PC-3 (cell line): Measurements from ENCODE around the gene GJB5. TPM values are rescaled to one million over a fixed set of nuclear protein-coding genes. Genes with fewer than 3 reads are reported as not detected.

Experiments used
- ATAC-seq: fragments of 200-7000 bp; cut with Tn5 transposase; 2 replicates; pipeline ENCODE4 v1.9.1; 2020; ENCODE audit warnings: mild to moderate bottlenecking, moderate library complexity
- BruUV-seq: library from RNA; stranded (reverse); fragments of 400-500 nt; replicated peaks from 2 replicates; lab custom pipeline; 2021; lab: Mats Ljungman, UMichigan
- CTCF ChIA-PET: fragments of 300-600 bp; sonication (Branson Sonifier 250); formaldehyde crosslinking; loops from one replicate; lab custom pipeline; 2022; ENCODE audit warnings: antibody characterized with exemption; lab: Charles Lee
- POLR2A ChIA-PET: fragments of 300-600 bp; sonication (Branson Sonifier 250); formaldehyde crosslinking; loops from one replicate; lab custom pipeline; 2022; ENCODE audit warnings: antibody characterized with exemption; ENCODE audit not compliant: unreplicated experiment; lab: Charles Lee
- DNase-seq: peaks from one replicate; pipeline ENCODE4 v3.0.0-alpha.2; 2015
- H2AFZ ChIP-seq: fragments of 300-600 bp; sonication (generic); 2 replicates; pipeline ENCODE4 v1.6.0; 2016; ENCODE audit warnings: antibody characterized with exemption, low read length
- H3F3A ChIP-seq: fragments of 300-600 bp; sonication (generic); one replicate; pipeline ENCODE4 v1.6.0; 2017; ENCODE audit warnings: antibody characterized with exemption, low read length, control low read depth, mild to moderate bottlenecking; ENCODE audit not compliant: unreplicated experiment
- H3K27ac ChIP-seq: fragments of 300-600 bp; sonication (generic); 2 replicates; pipeline ENCODE4 v1.5.1; 2016; ENCODE audit warnings: mild to moderate bottlenecking, low read length
- H3K27me3 ChIP-seq: fragments of 300-600 bp; sonication (generic); 2 replicates; pipeline ENCODE4 v1.6.1; 2016; ENCODE audit warnings: low read length, mixed read lengths
- H3K36me3 ChIP-seq: fragments of 300-600 bp; sonication (generic); 2 replicates; pipeline ENCODE4 v1.6.1; 2016; ENCODE audit warnings: low read depth, mixed run types, low read length, mixed read lengths
- H3K4me1 ChIP-seq: fragments of 300-600 bp; sonication (generic); 2 replicates; pipeline ENCODE4 v1.5.1; 2016; ENCODE audit warnings: low read length; ENCODE audit not compliant: insufficient read depth
- H3K4me2 ChIP-seq: fragments of 300-600 bp; sonication (generic); 2 replicates; pipeline ENCODE4 v1.6.0; 2016; ENCODE audit warnings: low read length
- H3K4me3 ChIP-seq: fragments of 300-600 bp; sonication (generic); 2 replicates; pipeline ENCODE4 v1.5.1; 2016; ENCODE audit warnings: mild to moderate bottlenecking, low read length, mixed read lengths
- H3K79me2 ChIP-seq: fragments of 300-600 bp; sonication (generic); 2 replicates; pipeline ENCODE4 v1.6.1; 2017; ENCODE audit warnings: low read length, mixed read lengths
- H3K9ac ChIP-seq: fragments of 300-600 bp; sonication (generic); 2 replicates; pipeline ENCODE4 v1.6.0; 2016; ENCODE audit warnings: mild to moderate bottlenecking, low read length
- H3K9me2 ChIP-seq: fragments of 300-600 bp; sonication (generic); replicated peaks from 2 replicates; pipeline ENCODE4 v1.6.1; 2016; ENCODE audit warnings: mixed run types, low read length, mixed read lengths
- H3K9me3 ChIP-seq: fragments of 300-600 bp; sonication (generic); 2 replicates; pipeline ENCODE4 v1.6.1; 2016; ENCODE audit warnings: low read length, mixed read lengths
- H4K20me1 ChIP-seq: fragments of 300-600 bp; sonication (generic); 2 replicates; pipeline ENCODE4 v1.6.1; 2016; ENCODE audit warnings: low read length, mixed read lengths
- EZH2 ChIP-seq: fragments of 300-600 bp; sonication (generic); IDR thresholded peaks from one replicate; pipeline ENCODE4 v1.6.1; 2017; ENCODE audit warnings: antibody characterized with exemption, mild to moderate bottlenecking, low read length; ENCODE audit not compliant: unreplicated experiment
- EZH2phosphoT487 ChIP-seq: fragments of 300-600 bp; sonication (generic); IDR thresholded peaks from 2 replicates; pipeline ENCODE4 v1.6.1; 2018; ENCODE audit warnings: mild to moderate bottlenecking, antibody characterized with exemption, low read length, borderline replicate concordance
- intact Hi-C: fragments of 100-400 bp; cut with micrococcal nuclease; formaldehyde crosslinking; loops from 2 replicates; pipeline ENCODE4 v1.9.0; 2023
- total RNA-seq: library from RNA; depleted of rRNA; stranded (reverse); fragments of >200 nt; gene quantifications from 2 replicates; pipeline ENCODE4 v1.2.3, GENCODE V29; 2014
- TF ChIP-seq, protein P1 (sequence below): fragments of 300-600 bp; sonication (generic); conservative IDR thresholded peaks from 2 replicates; pipeline ENCODE4 v1.5.1; 2017; ENCODE audit warnings: antibody characterized with exemption, low read depth, mild to moderate bottlenecking, low read length

The GJB5 gene
- total RNA-seq, 1 experiment from 2014 or later, result 7.2 TPM

DNA sequence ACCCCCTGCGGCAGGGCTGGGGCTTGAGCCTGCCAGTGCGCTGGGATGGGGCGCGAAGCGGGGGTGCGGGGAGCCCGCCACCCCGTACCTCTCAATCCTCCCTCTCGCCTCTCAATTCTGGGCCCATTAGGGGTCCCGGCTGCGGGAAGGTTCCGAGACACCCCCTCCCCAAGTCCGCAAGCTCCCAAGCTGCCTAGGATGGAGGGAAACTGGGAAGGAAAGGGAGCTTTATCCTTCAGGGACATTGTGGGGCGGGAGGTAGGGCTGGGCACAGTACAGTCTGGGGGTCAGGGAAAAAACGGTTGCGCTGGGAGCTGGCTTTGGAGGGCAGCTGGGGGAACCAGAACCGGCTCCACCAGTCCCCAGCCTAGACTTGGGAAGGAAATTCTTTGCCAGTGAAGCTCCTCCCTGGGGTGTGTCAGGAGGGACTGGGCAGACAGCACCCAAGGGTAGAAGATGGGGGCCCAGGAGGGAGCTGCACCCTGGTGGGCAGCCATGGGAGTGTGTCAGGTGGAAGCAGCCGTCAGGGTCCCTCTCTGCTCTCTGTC is 27.1 kb downstream of the GJB5 start:
- H3K4me3 ChIP-seq, result peak overlapping the region; percentile 96
- ChIA-PET POLR2A (interaction anchor here (0.6 to 1.0 kb wide), 3 partner anchors 19 to 1445 kb away, joined by 3 to 5 read pairs (median 3); no protein-coding TSS in a partner anchor), CTCF (interaction anchor here (0.8 to 1.1 kb wide), 2 partner anchors 39 to 71 kb away, joined by 4 to 7 read pairs; no protein-coding TSS in a partner anchor)
- TSS peak; percentile 52 for BruUV-seq
- intact Hi-C loops, result no loop called here
- no peaks in the 10 kb centered on the region for H3K27me3 ChIP-seq
- H3K36me3 ChIP-seq, result peaks cover 27% of the 10 kb centered on the region
- peak overlapping the region; percentile 94 for H3K27ac ChIP-seq
- no peaks in the 10 kb centered on the region for H3K9me2 ChIP-seq
- peak overlapping the region; percentile 74 for H2AFZ ChIP-seq
- peak overlapping the region; percentile 93 for H3K9ac ChIP-seq
- peaks cover 59% of the 10 kb centered on the region for H3K79me2 ChIP-seq
- H3K9me3 ChIP-seq, result no peaks in the 10 kb centered on the region
- DNase-seq, result peak; percentile 86
- peak overlapping the region; percentile 98 for H3K4me2 ChIP-seq
- H3F3A ChIP-seq, result no peaks in the 10 kb centered on the region
- ATAC-seq, result peak; percentile 26
- H4K20me1 ChIP-seq, result 0 out of 2 replicates have a peak, but pooled peaks cover 6% of the 10 kb centered on the region
- H3K4me1 ChIP-seq, result peaks cover 76% of the 10 kb centered on the region
- TF ChIP-seq, protein P1, sequence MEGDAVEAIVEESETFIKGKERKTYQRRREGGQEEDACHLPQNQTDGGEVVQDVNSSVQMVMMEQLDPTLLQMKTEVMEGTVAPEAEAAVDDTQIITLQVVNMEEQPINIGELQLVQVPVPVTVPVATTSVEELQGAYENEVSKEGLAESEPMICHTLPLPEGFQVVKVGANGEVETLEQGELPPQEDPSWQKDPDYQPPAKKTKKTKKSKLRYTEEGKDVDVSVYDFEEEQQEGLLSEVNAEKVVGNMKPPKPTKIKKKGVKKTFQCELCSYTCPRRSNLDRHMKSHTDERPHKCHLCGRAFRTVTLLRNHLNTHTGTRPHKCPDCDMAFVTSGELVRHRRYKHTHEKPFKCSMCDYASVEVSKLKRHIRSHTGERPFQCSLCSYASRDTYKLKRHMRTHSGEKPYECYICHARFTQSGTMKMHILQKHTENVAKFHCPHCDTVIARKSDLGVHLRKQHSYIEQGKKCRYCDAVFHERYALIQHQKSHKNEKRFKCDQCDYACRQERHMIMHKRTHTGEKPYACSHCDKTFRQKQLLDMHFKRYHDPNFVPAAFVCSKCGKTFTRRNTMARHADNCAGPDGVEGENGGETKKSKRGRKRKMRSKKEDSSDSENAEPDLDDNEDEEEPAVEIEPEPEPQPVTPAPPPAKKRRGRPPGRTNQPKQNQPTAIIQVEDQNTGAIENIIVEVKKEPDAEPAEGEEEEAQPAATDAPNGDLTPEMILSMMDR, result peak; percentile 5; the same call in 1 of the 2 replicates
- no peak for TF ChIP-seq EZH2phosphoT487
- no peak for TF ChIP-seq EZH2

DNA sequence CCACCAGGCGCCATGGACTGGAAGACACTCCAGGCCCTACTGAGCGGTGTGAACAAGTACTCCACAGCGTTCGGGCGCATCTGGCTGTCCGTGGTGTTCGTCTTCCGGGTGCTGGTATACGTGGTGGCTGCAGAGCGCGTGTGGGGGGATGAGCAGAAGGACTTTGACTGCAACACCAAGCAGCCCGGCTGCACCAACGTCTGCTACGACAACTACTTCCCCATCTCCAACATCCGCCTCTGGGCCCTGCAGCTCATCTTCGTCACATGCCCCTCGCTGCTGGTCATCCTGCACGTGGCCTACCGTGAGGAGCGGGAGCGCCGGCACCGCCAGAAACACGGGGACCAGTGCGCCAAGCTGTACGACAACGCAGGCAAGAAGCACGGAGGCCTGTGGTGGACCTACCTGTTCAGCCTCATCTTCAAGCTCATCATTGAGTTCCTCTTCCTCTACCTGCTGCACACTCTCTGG is 29.9 kb downstream of the GJB5 start:
- Histone ChIP-seq H3K9me2 (no peaks in the 10 kb centered on the region), H3K79me2 (peaks cover 59% of the 10 kb centered on the region), H2AFZ (no peak overlapping the region), H3K4me3 (no peak overlapping the region), H3K36me3 (peaks cover 29% of the 10 kb centered on the region), H3K4me2 (peak overlapping the region; percentile 98; the same call in 1 of the 2 replicates), H3K27ac (no peak overlapping the region), H3K4me1 (peaks cover 65% of the 10 kb centered on the region), H3F3A (no peaks in the 10 kb centered on the region), H4K20me1 (0 out of 2 replicates have a peak, but pooled peaks cover 7% of the 10 kb centered on the region), H3K9me3 (no peaks in the 10 kb centered on the region), H3K27me3 (no peaks in the 10 kb centered on the region), H3K9ac (no peak overlapping the region)
- TF ChIP-seq EZH2 (no peak), EZH2phosphoT487 (no peak)
- TF ChIP-seq, protein P1, result no peak
- no peak for DNase-seq
- intact Hi-C loops, result no loop called here
- ChIA-PET CTCF (interaction anchor here (0.9 kb wide), 1 partner anchor 98 kb away, joined by 5 read pairs; no protein-coding TSS in a partner anchor), POLR2A (no interaction called here)
- BruUV-seq, result no TSS peak
- no peak for ATAC-seq
